ENCODE results near the gene TMTC2.

Gene TMTC2

GRCh38 chr12:82874945-82875344 lies 188.2 kb downstream of the TMTC2 start:
- Histone ChIP-seq H2AFZ (ENCODE audit: low read length) (no peak overlapping the region), H3K36me3 (ENCODE audit: insufficient read depth, low read length) (no peaks in the 10 kb centered on the region), H3K4me2 (ENCODE audit: low read length) (no peak overlapping the region), H3F3A (ENCODE audit: insufficient read depth, low read length) (no peaks in the 10 kb centered on the region), H3K27ac (ENCODE audit: low read depth, low read length, poor library complexity, severe bottlenecking) (no peak overlapping the region), H4K20me1 (ENCODE audit: insufficient read depth, low read length) (no peaks in the 10 kb centered on the region), H3K9me2 (ENCODE audit: low read depth, low read length) (no peaks in the 10 kb centered on the region), H3K4me1 (ENCODE audit: insufficient read depth, low read length, severe bottlenecking) (peaks cover 18% of the 10 kb centered on the region), H3K9me3 (ENCODE audit: low read length) (no peaks in the 10 kb centered on the region), H3K4me3 (ENCODE audit: low read depth, low read length, poor library complexity, severe bottlenecking) (no peak overlapping the region), H3K27me3 (ENCODE audit: insufficient read depth, low read length) (no peaks in the 10 kb centered on the region), H3K9ac (ENCODE audit: low read length) (no peak overlapping the region), H3K79me2 (ENCODE audit: insufficient read depth, low read length) (no peaks in the 10 kb centered on the region)
- TF ChIP-seq EZH2 (IDR thresholded peaks at IDR 0.05; ENCODE audit: borderline replicate concordance, low read length) (no peak), CTCF (IDR thresholded peaks at IDR 0.05; ENCODE audit: low read length) (no peak)

GRCh38 chr12:82876075-82876474 lies 189.4 kb downstream of the TMTC2 start:
- H3K9me2 ChIP-seq (ENCODE audit: low read depth, low read length), result no peaks in the 10 kb centered on the region
- no peak overlapping the region for H3K4me3 ChIP-seq (ENCODE audit: low read depth, low read length, poor library complexity, severe bottlenecking)
- H3K36me3 ChIP-seq (ENCODE audit: insufficient read depth, low read length), result no peaks in the 10 kb centered on the region
- no peaks in the 10 kb centered on the region for H3F3A ChIP-seq (ENCODE audit: insufficient read depth, low read length)
- no peak overlapping the region for H3K9ac ChIP-seq (ENCODE audit: low read length)
- TF ChIP-seq EZH2 (IDR thresholded peaks at IDR 0.05; ENCODE audit: borderline replicate concordance, low read length) (no peak), CTCF (IDR thresholded peaks at IDR 0.05; ENCODE audit: low read length) (no peak)
- H3K4me2 ChIP-seq (ENCODE audit: low read length), result no peak overlapping the region
- no peaks in the 10 kb centered on the region for H3K27me3 ChIP-seq (ENCODE audit: insufficient read depth, low read length)
- H3K4me1 ChIP-seq (ENCODE audit: insufficient read depth, low read length, severe bottlenecking), result peaks cover 7% of the 10 kb centered on the region
- no peaks in the 10 kb centered on the region for H3K79me2 ChIP-seq (ENCODE audit: insufficient read depth, low read length)
- no peak overlapping the region for H2AFZ ChIP-seq (ENCODE audit: low read length)
- H4K20me1 ChIP-seq (ENCODE audit: insufficient read depth, low read length), result no peaks in the 10 kb centered on the region
- H3K9me3 ChIP-seq (ENCODE audit: low read length), result no peaks in the 10 kb centered on the region
- H3K27ac ChIP-seq (ENCODE audit: low read depth, low read length, poor library complexity, severe bottlenecking), result no peak overlapping the region

- Histone ChIP-seq H3K9ac (ENCODE audit: low read length) (no peak overlapping the region), H3K4me1 (ENCODE audit: insufficient read depth, low read length, severe bottlenecking) (no peaks in the 10 kb centered on the region), H3K36me3 (ENCODE audit: insufficient read depth, low read length) (no peaks in the 10 kb centered on the region), H3K27ac (ENCODE audit: low read depth, low read length, poor library complexity, severe bottlenecking) (no peak overlapping the region), H3K4me3 (ENCODE audit: low read depth, low read length, poor library complexity, severe bottlenecking) (no peak overlapping the region), H3K9me2 (ENCODE audit: low read depth, low read length) (no peaks in the 10 kb centered on the region), H3K4me2 (ENCODE audit: low read length) (no peak overlapping the region), H3F3A (ENCODE audit: insufficient read depth, low read length) (no peaks in the 10 kb centered on the region), H3K79me2 (ENCODE audit: insufficient read depth, low read length) (no peaks in the 10 kb centered on the region), H3K27me3 (ENCODE audit: insufficient read depth, low read length) (no peaks in the 10 kb centered on the region), H4K20me1 (ENCODE audit: insufficient read depth, low read length) (no peaks in the 10 kb centered on the region), H3K9me3 (ENCODE audit: low read length) (no peaks in the 10 kb centered on the region), H2AFZ (ENCODE audit: low read length) (no peak overlapping the region)
- TF ChIP-seq EZH2 (IDR thresholded peaks at IDR 0.05; ENCODE audit: borderline replicate concordance, low read length) (no peak), CTCF (IDR thresholded peaks at IDR 0.05; ENCODE audit: low read length) (no peak)
These were observed 191.3 kb downstream of the TMTC2 start for GRCh38 chr12:82877963-82878362.
